ENCODE data around the gene PRKAR2B. TPM values are rescaled to one million over a fixed set of nuclear protein-coding genes. Genes with fewer than 3 reads are reported as not detected.

The PRKAR2B gene
- total and polyA plus RNA-seq, 2 donors (not counting 1 experiment from before 2014, with no cell fraction given): 6.5 to 14.7 TPM

DNA sequence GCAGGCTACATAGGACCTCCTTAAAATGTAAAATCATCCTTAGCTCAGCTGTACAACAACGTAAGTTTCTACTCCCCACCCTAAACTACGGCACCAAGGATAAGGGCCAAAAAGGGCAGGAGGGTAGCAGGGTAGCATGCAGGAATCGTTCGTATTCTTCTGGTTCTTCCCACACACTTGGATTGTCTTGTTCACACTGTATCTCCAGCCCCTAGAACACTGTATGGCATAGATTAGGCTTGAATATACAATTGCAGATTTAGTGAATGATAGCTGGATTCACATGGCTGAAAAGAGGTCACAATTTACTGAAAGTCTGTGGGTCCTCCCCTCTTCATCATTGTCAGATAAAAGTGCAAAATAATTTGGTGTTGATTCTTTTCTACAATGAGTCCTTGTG lies 28.2 kb upstream of the PRKAR2B start:
- no peak for DNase-seq (ENCODE audit: low read depth in 2 of 2)
- Histone ChIP-seq H3K4me3 (replicated peaks in 1 of 4; ENCODE audit: control extremely low read depth in 1 of 4, insufficient read depth in 1 of 4, low read depth in 3 of 4, low read length in 4 of 4) (no peak overlapping the region), H3K9ac (ENCODE audit: insufficient read depth, low read length) (no peak overlapping the region), H3K36me3 (ENCODE audit: control insufficient read depth, insufficient read depth, low read length) (no peaks in the 10 kb centered on the region), H3K9me3 (ENCODE audit: control insufficient read depth, insufficient read depth, low read depth, low read length) (no peaks in the 10 kb centered on the region), H3K4me2 (ENCODE audit: extremely low read depth, insufficient read depth, low read length) (no peak overlapping the region), H3K4me1 (ENCODE audit: control insufficient read depth, extremely low read depth, insufficient read depth, low read length) (no peaks in the 10 kb centered on the region), H2AFZ (ENCODE audit: low read length) (no peak overlapping the region), H3K27ac (ENCODE audit: insufficient read depth, low read length) (no peak overlapping the region), H3K79me2 (ENCODE audit: control insufficient read depth, insufficient read depth, low read length) (no peaks in the 10 kb centered on the region), H3K27me3 (ENCODE audit: control insufficient read depth, insufficient read depth, low read length) (no peaks in the 10 kb centered on the region), H4K20me1 (ENCODE audit: control insufficient read depth, extremely low read depth, insufficient read depth, low read length) (no peaks in the 10 kb centered on the region)
- no peak for TF ChIP-seq EZH2 (IDR thresholded peaks at IDR 0.05; ENCODE audit: low read length, missing control alignments)
- TF ChIP-seq, protein P1, sequence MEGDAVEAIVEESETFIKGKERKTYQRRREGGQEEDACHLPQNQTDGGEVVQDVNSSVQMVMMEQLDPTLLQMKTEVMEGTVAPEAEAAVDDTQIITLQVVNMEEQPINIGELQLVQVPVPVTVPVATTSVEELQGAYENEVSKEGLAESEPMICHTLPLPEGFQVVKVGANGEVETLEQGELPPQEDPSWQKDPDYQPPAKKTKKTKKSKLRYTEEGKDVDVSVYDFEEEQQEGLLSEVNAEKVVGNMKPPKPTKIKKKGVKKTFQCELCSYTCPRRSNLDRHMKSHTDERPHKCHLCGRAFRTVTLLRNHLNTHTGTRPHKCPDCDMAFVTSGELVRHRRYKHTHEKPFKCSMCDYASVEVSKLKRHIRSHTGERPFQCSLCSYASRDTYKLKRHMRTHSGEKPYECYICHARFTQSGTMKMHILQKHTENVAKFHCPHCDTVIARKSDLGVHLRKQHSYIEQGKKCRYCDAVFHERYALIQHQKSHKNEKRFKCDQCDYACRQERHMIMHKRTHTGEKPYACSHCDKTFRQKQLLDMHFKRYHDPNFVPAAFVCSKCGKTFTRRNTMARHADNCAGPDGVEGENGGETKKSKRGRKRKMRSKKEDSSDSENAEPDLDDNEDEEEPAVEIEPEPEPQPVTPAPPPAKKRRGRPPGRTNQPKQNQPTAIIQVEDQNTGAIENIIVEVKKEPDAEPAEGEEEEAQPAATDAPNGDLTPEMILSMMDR (conservative IDR thresholded peaks at IDR 0.05 in 1 of 2, IDR thresholded peaks at IDR 0.05 in 1 of 2; ENCODE audit: low read depth in 1 of 2, low read length in 2 of 2): no peak

DNA sequence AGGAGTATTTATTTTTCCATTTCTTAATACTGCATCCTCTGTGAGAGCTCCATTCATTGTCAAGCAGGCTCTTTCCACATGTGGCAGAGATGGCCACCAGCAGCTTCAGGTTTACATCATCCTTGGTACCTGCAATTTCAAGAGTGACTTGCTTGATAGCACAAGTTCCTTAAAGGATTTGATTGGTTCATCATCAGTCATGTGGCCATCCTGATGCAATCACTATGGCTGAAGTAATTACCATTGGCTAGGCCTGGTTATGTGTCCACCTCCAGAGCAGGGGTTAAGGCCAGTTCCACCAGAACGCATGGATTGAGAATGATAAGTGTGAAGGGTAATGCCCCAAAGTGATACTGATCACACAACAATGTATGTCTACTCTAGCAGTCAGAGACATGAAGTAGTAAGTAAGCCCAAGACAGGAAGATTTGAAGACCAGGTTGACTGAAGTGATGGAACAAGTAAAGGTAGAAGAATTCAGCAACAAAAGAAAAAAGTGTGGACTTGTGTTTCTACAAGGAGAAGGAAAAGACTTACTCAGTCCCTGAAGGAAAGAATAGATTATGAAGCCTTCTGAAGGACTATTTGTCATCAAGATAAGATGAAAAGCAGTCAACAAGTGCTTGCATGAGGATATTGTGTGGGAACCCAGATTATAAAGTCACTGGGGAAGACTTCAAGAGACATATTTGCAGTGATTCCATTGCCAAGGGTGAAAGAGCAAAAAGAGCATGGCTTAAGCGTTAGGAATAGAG lies 26.4 kb upstream of the PRKAR2B start:
- TF ChIP-seq, protein P1 (conservative IDR thresholded peaks at IDR 0.05 in 1 of 2, IDR thresholded peaks at IDR 0.05 in 1 of 2; ENCODE audit: low read depth in 1 of 2, low read length in 2 of 2): no peak
- TF ChIP-seq EZH2 (IDR thresholded peaks at IDR 0.05; ENCODE audit: low read length, missing control alignments): no peak
- Histone ChIP-seq H3K27me3 (ENCODE audit: control insufficient read depth, insufficient read depth, low read length) (no peaks in the 10 kb centered on the region), H3K9ac (ENCODE audit: insufficient read depth, low read length) (no peak overlapping the region), H3K27ac (ENCODE audit: insufficient read depth, low read length) (no peak overlapping the region), H3K36me3 (ENCODE audit: control insufficient read depth, insufficient read depth, low read length) (no peaks in the 10 kb centered on the region), H2AFZ (ENCODE audit: low read length) (no peak overlapping the region), H4K20me1 (ENCODE audit: control insufficient read depth, extremely low read depth, insufficient read depth, low read length) (no peaks in the 10 kb centered on the region), H3K79me2 (ENCODE audit: control insufficient read depth, insufficient read depth, low read length) (no peaks in the 10 kb centered on the region), H3K4me3 (replicated peaks in 1 of 4; ENCODE audit: control extremely low read depth in 1 of 4, insufficient read depth in 1 of 4, low read depth in 3 of 4, low read length in 4 of 4) (no peak overlapping the region), H3K4me1 (ENCODE audit: control insufficient read depth, extremely low read depth, insufficient read depth, low read length) (no peaks in the 10 kb centered on the region), H3K4me2 (ENCODE audit: extremely low read depth, insufficient read depth, low read length) (no peak overlapping the region), H3K9me3 (ENCODE audit: control insufficient read depth, insufficient read depth, low read depth, low read length) (no peaks in the 10 kb centered on the region)
- peak in 1 of 2 donors; percentile 8 for DNase-seq (ENCODE audit: low read depth in 2 of 2)

DNA sequence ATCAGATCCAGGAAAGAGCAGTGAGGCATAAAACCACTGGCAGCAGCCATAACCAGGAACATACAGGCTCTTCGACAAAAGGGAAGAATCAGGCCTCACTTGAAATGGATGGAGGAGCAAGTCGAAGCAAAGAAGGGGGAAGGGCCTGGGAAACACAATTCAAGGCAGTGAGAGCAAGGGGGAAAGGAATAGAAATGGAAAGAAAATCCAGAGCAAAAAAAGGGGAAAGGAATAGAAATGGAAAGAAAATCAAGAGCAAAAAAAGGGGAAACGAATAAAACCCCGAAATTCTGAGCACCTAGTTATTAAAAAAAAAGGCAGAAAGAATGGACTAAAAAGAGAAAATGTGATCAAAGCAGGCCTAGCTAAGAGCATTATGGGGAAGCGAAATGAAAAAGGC lies 24.1 kb upstream of the PRKAR2B start:
- Histone ChIP-seq H3K9ac (ENCODE audit: insufficient read depth, low read length) (no peak overlapping the region), H3K9me3 (ENCODE audit: control insufficient read depth, insufficient read depth, low read depth, low read length) (no peaks in the 10 kb centered on the region), H3K27me3 (ENCODE audit: control insufficient read depth, insufficient read depth, low read length) (no peaks in the 10 kb centered on the region), H3K4me1 (ENCODE audit: control insufficient read depth, extremely low read depth, insufficient read depth, low read length) (peaks cover under 1% of the 10 kb centered on the region), H3K79me2 (ENCODE audit: control insufficient read depth, insufficient read depth, low read length) (no peaks in the 10 kb centered on the region), H2AFZ (ENCODE audit: low read length) (no peak overlapping the region), H3K4me3 (replicated peaks in 1 of 4; ENCODE audit: control extremely low read depth in 1 of 4, insufficient read depth in 1 of 4, low read depth in 3 of 4, low read length in 4 of 4) (no peak overlapping the region), H4K20me1 (ENCODE audit: control insufficient read depth, extremely low read depth, insufficient read depth, low read length) (no peaks in the 10 kb centered on the region), H3K4me2 (ENCODE audit: extremely low read depth, insufficient read depth, low read length) (no peak overlapping the region), H3K36me3 (ENCODE audit: control insufficient read depth, insufficient read depth, low read length) (no peaks in the 10 kb centered on the region), H3K27ac (ENCODE audit: insufficient read depth, low read length) (no peak overlapping the region)
- TF ChIP-seq, protein P1 (conservative IDR thresholded peaks at IDR 0.05 in 1 of 2, IDR thresholded peaks at IDR 0.05 in 1 of 2; ENCODE audit: low read depth in 1 of 2, low read length in 2 of 2): no peak
- TF ChIP-seq EZH2 (IDR thresholded peaks at IDR 0.05; ENCODE audit: low read length, missing control alignments): no peak
- DNase-seq (ENCODE audit: low read depth in 2 of 2): no peak
